Purkinje cell (primary cell): ENCODE results near the gene TSBP1. TPM values are rescaled to one million over a fixed set of nuclear protein-coding genes. Genes with fewer than 3 reads are reported as not detected.

Experiments used
- polyA plus RNA-seq: library from polyadenylated mRNA; unstranded; fragments of >200 nt; fragmentation: Nextera tagmentation; gene quantifications from 2 replicates; pipeline ENCODE4 v1.2.1, GENCODE V29; 2014

Gene TSBP1
- polyA plus RNA-seq = not detected in 2 replicates

GRCh38 chr6:32371803-32372202 is at the start of gene TSBP1:
TSBP1 (minus strand) TSS chr6:32371903; CDS start chr6:32371706, 197 bp downstream.

GRCh38 chr6:32406857-32407256 is 35.2 kb upstream of the TSBP1 start, which contains the start of gene BTNL2:
BTNL2 (minus strand) TSS chr6:32407181; CDS start chr6:32407123, 58 bp downstream.

Other genes with a start within 250 kb of the TSBP1 start
- gene ATF6B, start 243.7 kb downstream of the TSBP1 start, polyA plus RNA-seq = 3.4 and 9.6 TPM in 2 replicates
- gene FKBPL, start 241.6 kb downstream of the TSBP1 start, polyA plus RNA-seq = 0.77 and 1.8 TPM in 2 replicates
- gene PRRT1, start 220.0 kb downstream of the TSBP1 start, polyA plus RNA-seq = 88.8 and 97.9 TPM in 2 replicates
- gene PPT2, start 217.8 kb downstream of the TSBP1 start, polyA plus RNA-seq = 16.8 and 18.7 TPM in 2 replicates
- gene EGFL8, start 207.3 kb downstream of the TSBP1 start, polyA plus RNA-seq = 2.5 and 3.6 TPM in 2 replicates
- 18.3 and 18.5 TPM in 2 replicates for gene AGPAT1, start 195.8 kb downstream of the TSBP1 start, polyA plus RNA-seq
- 34.7 and 42.0 TPM in 2 replicates for gene RNF5, start 193.5 kb downstream of the TSBP1 start, polyA plus RNA-seq
- not detected in 2 replicates for gene AGER, start 187.7 kb downstream of the TSBP1 start, polyA plus RNA-seq
- 0.55 TPM in 1 of 2 replicates, not detected in the other for gene PBX2, start 181.7 kb downstream of the TSBP1 start, polyA plus RNA-seq
- not detected in 2 replicates for gene GPSM3, start 179.3 kb downstream of the TSBP1 start, polyA plus RNA-seq
- gene NOTCH4, start 147.8 kb downstream of the TSBP1 start, polyA plus RNA-seq = 1.3 and 2.2 TPM in 2 replicates
- gene BTNL2, start 35.3 kb upstream of the TSBP1 start, polyA plus RNA-seq = not detected in 2 replicates
- 1.1 TPM in 1 of 2 replicates, not detected in the other for gene HLA-DRA, start 68.0 kb upstream of the TSBP1 start, polyA plus RNA-seq
- not detected in 2 replicates for gene HLA-DRB5, start 158.4 kb upstream of the TSBP1 start, polyA plus RNA-seq
- gene HLA-DRB1, start 217.9 kb upstream of the TSBP1 start, polyA plus RNA-seq = not detected in 2 replicates